HG03442 (cell line): Measurements from ENCODE around the gene ZFP2.
"Not testable (repeated sequence)": the region's sequence is repeated elsewhere in the genome, so short reads cannot be mapped to it uniquely, and the experiment has no call there.

Source experiments
- ATAC-seq: cut with Tn5 transposase; IDR thresholded peaks from one replicate; pipeline ENCODE4 v1.9.1; 2021; ENCODE audit warnings: mild to moderate bottlenecking, moderate library complexity; ENCODE audit not compliant: unreplicated experiment

ZFP2 gene

DNA sequence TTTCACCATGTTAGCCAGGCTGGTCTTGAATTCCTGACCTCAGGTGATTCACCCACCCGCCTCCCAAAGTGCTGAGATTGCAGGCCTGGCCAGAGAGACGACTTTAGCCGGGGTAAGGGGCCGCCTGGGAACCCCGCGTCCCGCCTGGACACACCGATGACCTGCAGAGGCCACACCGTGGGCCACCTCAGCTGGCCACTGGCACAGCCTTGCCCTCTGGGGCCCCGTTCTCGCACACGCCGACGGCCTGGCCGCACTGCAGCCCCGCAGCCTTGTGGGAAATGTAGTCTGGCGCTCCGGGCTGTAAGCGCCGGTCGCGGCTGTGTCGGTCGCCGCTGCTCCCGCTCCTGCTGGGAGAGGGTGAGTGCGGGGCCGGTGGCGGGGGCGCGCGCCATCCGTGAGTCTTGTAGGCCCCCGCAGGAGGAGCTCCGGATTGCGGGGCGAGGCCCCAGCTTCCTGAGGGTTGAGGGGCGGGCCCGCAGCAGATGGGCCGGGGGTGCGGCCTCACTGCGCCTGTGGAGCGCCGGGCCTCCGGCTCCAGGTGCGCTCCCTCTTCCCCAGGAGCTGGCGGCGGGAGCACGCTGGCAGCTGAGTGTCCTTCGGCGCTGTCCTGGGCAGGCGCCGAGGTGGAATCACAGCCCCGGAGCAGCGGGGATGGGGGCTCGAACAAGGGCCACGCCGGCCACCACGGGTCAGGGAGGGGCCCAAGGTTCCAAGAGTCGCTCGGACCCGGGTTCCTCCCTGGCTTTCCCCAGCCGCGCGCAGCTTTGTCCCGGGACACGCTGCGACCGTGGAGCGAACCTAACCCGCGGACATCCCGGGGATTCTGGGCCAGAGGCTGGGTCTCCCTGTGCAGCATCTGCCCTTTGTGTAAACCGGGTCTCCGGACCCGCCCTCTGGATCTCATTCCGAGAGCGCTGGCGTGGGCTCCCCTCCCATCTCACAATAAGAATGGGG is at the start of gene ZFP2:
Gene ZFP2 (plus strand): TSS at position 299 of the 957 bp plus-strand sequence. CDS start 35,401 bp downstream, outside the sequence.
- ATAC-seq: no peak

GRCh38 chr5:178849316-178849715 is 46.4 kb upstream of the ZFP2 start:
- ATAC-seq: no peak

DNA sequence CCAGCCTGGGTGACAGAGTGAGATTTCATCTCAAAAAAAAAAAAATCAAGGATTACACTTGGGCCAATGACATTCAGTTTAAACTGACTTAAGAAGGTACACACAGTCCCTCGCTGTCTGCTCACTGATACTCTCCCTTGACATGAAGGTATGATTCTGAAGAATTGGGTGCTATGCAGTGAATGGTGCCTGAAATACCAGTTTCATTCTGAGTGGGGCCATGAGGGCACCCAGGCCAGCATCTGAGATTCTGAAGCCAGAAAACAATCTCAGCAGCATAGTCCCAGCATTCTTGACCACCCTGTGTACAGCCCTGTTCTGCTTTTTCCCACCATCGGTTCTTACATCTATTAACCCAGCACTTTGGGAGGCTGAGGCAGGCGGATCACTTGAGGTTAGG is 43.8 kb upstream of the ZFP2 start:
- ATAC-seq: no peak

- ATAC-seq: no peak
Observed at GRCh38 chr5:178854284-178854683, 41.4 kb upstream of the ZFP2 start.

DNA sequence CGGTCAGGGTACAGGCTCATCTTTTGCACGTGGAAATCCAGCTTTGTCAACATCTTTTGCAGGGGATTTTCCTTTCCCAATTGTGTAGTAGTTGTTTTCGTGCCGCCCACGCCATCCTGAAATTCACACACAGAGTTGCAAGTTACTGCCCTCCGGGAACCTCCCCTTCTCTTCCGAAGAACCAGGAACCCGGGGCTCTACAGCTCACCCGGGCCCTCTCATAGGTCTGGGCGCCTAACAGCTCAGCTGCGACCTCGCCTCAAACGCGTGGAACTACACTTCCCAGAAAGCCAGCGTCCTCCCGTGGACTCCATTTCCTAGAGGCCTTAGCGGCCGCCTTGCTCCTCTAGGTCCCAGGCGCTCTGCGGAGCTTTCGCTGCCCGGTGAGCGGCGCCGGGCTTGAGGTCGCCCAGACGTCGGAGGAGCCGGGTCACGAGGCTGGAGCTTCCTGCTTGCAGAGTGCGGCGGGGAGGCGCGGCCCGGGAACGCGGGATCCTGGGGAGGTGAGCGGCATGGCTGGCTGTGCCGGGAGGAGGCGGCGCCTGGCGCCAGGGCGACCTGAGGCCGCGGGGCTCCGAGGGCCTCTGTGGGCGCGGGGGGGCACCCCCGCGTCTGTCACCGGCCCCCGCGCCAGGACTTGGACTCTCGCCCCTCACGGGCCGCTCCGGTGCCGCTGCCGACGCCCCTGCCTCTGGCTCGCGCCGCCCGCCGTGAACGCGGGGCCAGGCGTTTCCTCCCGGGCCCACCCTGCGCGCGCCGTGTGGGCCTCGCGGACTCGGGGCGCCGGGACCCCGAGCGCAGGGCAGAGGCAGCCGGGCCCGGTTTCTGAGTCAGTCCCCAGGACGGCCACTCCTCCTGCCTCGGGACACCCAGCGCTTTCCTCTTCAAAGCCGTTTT is 35.8 kb upstream of the ZFP2 start, which contains the start of gene ZNF354B:
Gene ZNF354B (plus strand): TSS at position 329 of the 897 bp plus-strand sequence. CDS start 1,095 bp downstream, outside the sequence.
- ATAC-seq: peak; percentile 99

DNA sequence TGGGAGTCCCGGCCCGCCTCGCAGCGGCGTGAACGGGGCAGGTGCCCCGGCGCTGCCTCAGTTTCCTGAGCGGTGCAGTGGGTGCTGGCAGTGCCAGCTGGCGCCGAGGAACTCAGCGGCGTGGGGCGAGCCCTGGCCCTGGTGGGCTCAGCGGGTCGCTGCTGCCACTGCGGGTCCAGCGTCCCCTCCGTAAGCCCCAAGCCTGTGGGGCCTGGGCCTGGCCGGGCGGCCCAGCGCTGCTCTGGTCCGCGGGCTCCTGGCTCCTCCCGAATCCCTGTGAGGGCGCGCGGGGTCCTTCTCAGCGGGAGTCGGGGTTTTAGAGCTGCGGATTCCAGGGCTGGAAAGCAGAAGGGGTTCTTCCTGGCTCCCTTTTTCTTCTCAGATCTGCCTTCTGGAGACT is 35.1 kb upstream of the ZFP2 start:
- not testable (repeated sequence) for ATAC-seq

DNA sequence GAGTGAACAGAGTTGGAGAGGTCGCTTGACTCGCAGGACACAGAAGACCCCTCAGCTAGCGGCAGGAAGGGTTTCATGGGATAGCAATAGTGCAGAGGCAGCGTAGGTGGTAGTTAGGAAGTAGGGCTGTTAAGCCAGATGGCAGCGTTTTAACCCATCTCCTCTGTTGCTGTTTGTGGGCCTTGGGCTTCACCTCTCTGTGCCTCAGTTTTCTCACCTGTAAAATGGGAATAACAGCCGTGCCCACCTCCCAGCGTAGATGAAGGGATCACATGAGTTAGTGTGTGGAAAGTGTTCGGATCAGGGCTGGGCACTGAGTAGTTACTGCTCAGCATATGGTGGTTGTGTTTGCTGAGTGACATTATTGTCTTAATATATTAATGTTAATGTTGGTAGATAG is 34.1 kb upstream of the ZFP2 start:
- ATAC-seq: no peak

DNA sequence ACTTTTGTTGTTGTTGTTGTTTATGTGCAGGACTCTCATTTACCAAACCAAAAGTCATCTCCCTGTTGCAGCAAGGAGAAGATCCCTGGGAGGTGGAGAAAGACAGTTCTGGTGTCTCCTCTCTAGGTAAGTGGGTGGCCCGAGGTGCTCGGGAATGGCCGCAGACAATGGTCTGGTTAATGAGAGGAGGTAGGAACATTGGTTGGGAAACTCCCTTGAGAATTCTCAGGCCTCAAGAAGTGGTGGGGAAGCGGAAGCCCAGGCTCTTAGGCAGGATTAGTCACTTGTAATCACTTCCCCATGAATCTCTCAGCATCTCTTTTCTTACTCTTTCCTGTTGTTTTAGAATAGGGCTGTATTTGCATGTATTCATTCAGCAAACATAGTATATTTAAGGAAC is 28.8 kb upstream of the ZFP2 start:
- ATAC-seq: no peak

DNA sequence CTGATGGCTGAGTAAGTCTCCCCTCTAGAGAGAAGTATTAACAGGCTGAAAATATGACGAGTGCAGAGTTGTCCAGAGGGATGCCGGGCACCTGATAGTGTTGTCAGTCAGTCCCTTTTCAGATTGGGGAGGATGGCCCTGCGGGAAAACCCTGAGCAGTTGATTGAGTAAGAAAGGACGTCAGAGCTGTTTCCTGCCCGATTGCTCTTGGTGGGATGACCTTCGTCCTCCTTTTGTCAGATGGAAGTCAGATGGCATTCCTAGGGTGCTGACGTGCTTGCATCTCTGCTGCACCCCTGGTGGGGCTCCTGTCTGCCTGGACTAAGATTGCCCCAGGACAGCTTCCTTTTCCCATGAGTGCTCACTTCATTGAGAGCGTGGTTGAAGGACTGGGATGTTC is 26.1 kb upstream of the ZFP2 start:
- no peak for ATAC-seq

- ATAC-seq: no peak
Observed at GRCh38 chr5:178870411-178870810, 25.3 kb upstream of the ZFP2 start.

DNA sequence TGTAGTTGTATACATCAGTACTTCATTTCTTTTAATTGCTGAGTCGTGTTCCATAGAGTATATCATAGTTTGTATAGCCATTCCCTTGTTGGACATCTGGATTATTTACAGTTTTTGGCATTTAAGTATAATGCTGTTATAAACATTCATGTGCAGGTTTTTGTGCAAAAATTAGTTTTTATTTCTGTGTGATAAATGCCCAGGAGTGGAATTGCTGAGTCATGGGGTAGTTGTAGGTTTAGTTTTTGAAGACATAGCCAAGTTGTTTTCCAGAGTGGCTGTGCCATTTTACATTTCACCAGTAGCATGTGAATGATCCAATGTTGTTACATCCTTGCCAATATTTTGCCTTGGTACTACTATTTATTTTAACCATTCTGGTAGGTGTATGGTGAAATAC is 23.4 kb upstream of the ZFP2 start:
- no peak for ATAC-seq

DNA sequence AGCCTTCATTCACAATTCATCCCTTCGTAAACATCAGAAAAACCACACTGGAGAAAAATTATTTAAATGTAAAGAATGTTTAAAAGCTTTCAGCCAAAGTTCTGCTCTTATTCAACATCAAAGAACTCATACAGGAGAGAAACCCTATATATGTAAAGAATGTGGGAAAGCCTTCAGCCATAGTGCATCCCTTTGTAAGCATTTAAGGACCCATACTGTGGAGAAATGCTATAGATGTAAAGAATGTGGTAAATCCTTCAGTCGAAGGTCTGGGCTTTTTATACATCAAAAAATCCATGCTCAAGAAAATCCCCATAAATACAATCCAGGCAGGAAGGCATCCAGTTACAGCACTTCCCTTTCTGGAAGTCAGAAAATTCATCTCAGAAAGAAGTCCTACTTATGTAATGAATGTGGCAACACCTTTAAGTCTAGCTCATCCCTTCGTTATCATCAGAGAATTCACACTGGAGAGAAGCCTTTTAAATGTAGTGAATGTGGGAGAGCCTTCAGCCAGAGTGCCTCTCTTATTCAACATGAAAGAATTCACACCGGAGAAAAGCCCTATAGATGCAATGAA is 12.5 kb upstream of the ZFP2 start:
- ATAC-seq: not testable (repeated sequence)

DNA sequence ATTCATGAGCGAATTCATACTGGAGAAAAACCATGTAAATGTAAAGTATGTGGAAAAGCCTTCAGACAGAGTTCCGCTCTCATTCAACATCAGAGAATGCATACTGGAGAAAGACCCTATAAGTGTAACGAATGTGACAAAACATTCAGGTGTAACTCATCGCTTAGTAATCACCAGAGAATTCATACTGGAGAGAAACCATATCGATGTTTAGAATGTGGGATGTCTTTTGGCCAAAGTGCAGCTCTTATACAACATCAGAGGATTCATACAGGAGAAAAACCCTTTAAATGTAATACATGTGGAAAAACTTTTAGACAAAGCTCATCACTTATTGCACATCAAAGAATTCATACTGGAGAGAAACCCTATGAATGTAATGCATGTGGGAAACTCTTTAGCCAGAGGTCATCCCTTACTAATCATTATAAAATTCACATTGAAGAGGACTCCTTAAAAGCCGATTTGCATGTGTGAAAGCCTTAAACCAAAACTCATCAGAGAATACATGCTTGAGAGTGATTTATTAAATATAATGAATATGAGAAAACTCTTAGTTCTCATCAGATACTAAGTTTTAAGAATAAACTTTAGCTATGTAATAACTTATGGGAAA is 11.8 kb upstream of the ZFP2 start:
- no peak for ATAC-seq

GRCh38 chr5:178899289-178899688 is 3.6 kb downstream of the ZFP2 start:
- no peak for ATAC-seq

DNA sequence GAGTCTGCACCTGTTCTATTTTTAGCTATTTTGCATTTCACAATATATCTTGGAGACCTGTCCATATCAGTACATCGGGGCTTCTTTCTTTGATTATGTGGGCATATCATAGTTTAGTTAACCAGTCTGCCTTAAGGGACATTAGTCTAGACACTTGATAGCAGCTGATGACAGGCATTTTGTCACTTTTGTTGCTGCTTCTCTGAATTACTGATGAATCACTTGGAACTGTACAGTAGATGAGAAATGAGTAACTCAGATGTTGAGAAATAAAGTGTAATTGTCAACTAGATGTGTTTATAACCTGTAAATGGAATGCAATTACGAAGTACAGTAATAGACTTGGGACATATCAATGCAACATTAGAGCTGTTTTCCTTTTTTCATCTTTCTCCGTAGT is 7.1 kb downstream of the ZFP2 start:
- no peak for ATAC-seq

DNA sequence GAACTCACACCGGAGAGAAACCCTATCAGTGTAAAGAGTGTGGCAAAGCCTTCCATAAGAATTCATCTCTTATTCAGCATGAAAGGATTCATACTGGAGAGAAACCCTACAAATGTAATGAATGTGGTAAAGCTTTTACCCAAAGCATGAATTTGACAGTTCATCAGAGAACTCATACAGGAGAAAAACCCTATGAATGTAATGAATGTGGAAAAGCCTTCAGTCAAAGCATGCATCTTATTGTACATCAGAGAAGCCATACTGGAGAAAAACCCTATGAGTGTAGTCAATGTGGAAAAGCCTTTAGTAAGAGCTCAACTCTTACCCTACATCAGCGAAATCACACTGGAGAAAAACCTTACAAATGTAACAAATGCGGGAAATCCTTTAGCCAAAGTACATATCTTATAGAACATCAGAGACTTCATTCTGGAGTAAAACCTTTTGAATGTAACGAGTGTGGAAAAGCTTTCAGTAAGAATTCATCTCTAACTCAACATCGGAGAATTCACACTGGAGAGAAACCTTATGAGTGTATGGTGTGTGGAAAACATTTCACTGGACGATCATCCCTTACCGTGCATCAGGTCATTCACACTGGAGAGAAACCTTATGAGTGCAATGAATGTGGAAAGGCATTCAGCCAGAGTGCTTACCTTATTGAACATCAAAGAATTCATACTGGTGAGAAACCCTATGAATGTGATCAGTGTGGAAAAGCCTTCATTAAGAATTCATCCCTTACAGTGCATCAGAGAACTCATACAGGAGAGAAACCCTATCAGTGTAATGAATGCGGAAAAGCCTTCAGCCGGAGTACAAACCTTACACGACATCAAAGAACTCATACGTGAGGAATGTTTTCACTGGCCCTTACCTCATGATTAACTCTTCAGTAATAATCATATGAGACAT is 36.4 kb downstream of the ZFP2 start:
- ATAC-seq: no peak

GRCh38 chr5:178940569-178941360 is 45.1 kb downstream of the ZFP2 start, which contains the start of gene ZNF454:
Gene ZNF454, plus strand, starts transcription at chr5:178941198. Its CDS starts 1,594 bp downstream, at chr5:178942792.
- ATAC-seq: no peak

- ATAC-seq: no peak
Observed at GRCh38 chr5:178941361-178941760, 45.6 kb downstream of the ZFP2 start.
